H1 (cell line): ENCODE measurements around the gene RFT1.

Experiments used
- CTCF ChIP-seq, 3 experiments: IDR thresholded peaks; 1 replicate in 2 of 3; 2 replicates in 1 of 3; pipeline versions ENCODE4 v1.5.1 to v1.6.1; 2011; ENCODE audit warnings: low read length in 3 of 3, mild to moderate bottlenecking in 3 of 3, inconsistent platforms in 2 of 3, low read depth in 1 of 3, moderate library complexity in 1 of 3; ENCODE audit not compliant: insufficient read depth in 1 of 3; ENCODE audit errors: control extremely low read depth in 1 of 3
- EP300 ChIP-seq, 2 experiments: IDR thresholded peaks; 1 replicate in 1 of 2; 2 replicates in 1 of 2; pipeline ENCODE4 v1.6.1; 2011 to 2012; ENCODE audit warnings: low read depth in 2 of 2, low read length in 2 of 2, mild to moderate bottlenecking in 2 of 2, borderline replicate concordance in 1 of 2, inconsistent platforms in 1 of 2, moderate library complexity in 1 of 2
- HDAC2 ChIP-seq, 2 experiments: fragments of 300-600 bp in 1 of 2; sonication (generic) in 1 of 2; IDR thresholded peaks; 2 replicates each; pipeline ENCODE4 v1.6.1; 2011 to 2012; ENCODE audit warnings: low read depth in 2 of 2, low read length in 2 of 2, mild to moderate bottlenecking in 2 of 2, moderate library complexity in 2 of 2, borderline replicate concordance in 1 of 2, inconsistent platforms in 1 of 2
- POLR2A ChIP-seq, 2 experiments: IDR thresholded peaks; 1 replicate in 1 of 2; 2 replicates in 1 of 2; pipeline ENCODE4 v1.6.1; 2011; ENCODE audit warnings: low read depth in 2 of 2, low read length in 2 of 2, mild to moderate bottlenecking in 2 of 2; ENCODE audit errors: control extremely low read depth in 1 of 2

GRCh38 chr3:53056442-53056841 lies 73.8 kb downstream of the RFT1 start:
- no peak for TF ChIP-seq HDAC2 (IDR thresholded peaks at IDR 0.05; ENCODE audit: borderline replicate concordance in 1 of 2, low read depth in 2 of 2, low read length in 2 of 2)
- TF ChIP-seq EP300 (IDR thresholded peaks at IDR 0.05; ENCODE audit: borderline replicate concordance in 1 of 2, low read depth in 2 of 2, low read length in 2 of 2) = no peak
- TF ChIP-seq CTCF (IDR thresholded peaks at IDR 0.05; ENCODE audit: control extremely low read depth in 1 of 3, insufficient read depth in 1 of 3, low read depth in 1 of 3, low read length in 3 of 3) = peak; percentile 15 to 36 (median 16); a peak in 3 of 4 replicates
- TF ChIP-seq POLR2A (IDR thresholded peaks at IDR 0.05; ENCODE audit: control extremely low read depth in 1 of 2, low read depth in 2 of 2, low read length in 2 of 2) = no peak
